Thoracic aorta (tissue), 2 donors: ENCODE results near the gene MICALL2. TPM values are rescaled to one million over a fixed set of nuclear protein-coding genes. Genes with fewer than 3 reads are reported as not detected.

Experiments used
- ATAC-seq: fragments of 150-250 bp; one replicate; pipeline ENCODE4 v1.8.0; 2017; ENCODE audit warnings: low read depth; ENCODE audit not compliant: insufficient number of reproducible peaks, low FRiP score
- DNase-seq: peaks from one replicate; pipeline ENCODE4 v3.0.0-alpha.2; 2020; ENCODE audit warnings: low spot score
- H3K27ac ChIP-seq, 2 donors: fragments of 200-600 bp; sonication (generic); 1 replicate in 1 of 2; 2 replicates in 1 of 2; pipeline ENCODE4 v1.5.1; 2016; ENCODE audit warnings: mild to moderate bottlenecking in 2 of 2, moderate library complexity in 2 of 2
- H3K27me3 ChIP-seq: fragments of 200-600 bp; sonication (generic); replicated peaks from 2 replicates; pipeline ENCODE4 v1.6.0; 2016; ENCODE audit warnings: mild to moderate bottlenecking; ENCODE audit not compliant: insufficient read depth
- H3K36me3 ChIP-seq: fragments of 200-600 bp; sonication (generic); one replicate; pipeline ENCODE4 v1.5.1; 2016
- H3K4me1 ChIP-seq, 2 donors: fragments of 200-600 bp; sonication (generic); 1 replicate in 1 of 2; 2 replicates in 1 of 2; pipeline versions ENCODE4 v1.5.1 to v1.6.0; 2016; ENCODE audit warnings: low read depth in 2 of 2, mild to moderate bottlenecking in 1 of 2; ENCODE audit not compliant: control insufficient read depth in 1 of 2
- H3K4me3 ChIP-seq: fragments of 200-600 bp; sonication (generic); 2 replicates; pipeline ENCODE4 v1.5.1; 2016; ENCODE audit warnings: mild to moderate bottlenecking
- H3K9me3 ChIP-seq: fragments of 200-600 bp; sonication (generic); 2 replicates; pipeline ENCODE4 v1.5.1; 2016
- CTCF ChIP-seq: fragments of 200-600 bp; sonication (generic); IDR thresholded peaks from one replicate; pipeline ENCODE4 v1.5.1; 2019; ENCODE audit warnings: antibody characterized with exemption
- total RNA-seq, 2 donors: library from RNA; depleted of rRNA; stranded (reverse); fragments of >200 nt; gene quantifications; one replicate each; pipeline versions ENCODE4 v1.1.0 to v1.2.3, GENCODE V29; 2016

The MICALL2 gene
- total RNA-seq, 2 donors from 2014 or later = 71.7 to 80.0 TPM

GRCh38 chr7:1463676-1464223 is 4.5 kb upstream of the MICALL2 start:
- ATAC-seq (no peak), DNase-seq (no peak)
- no peak for TF ChIP-seq CTCF
- Histone ChIP-seq H3K4me3 (no peak overlapping the region), H3K4me1 (peaks cover 31 to 58% of the 10 kb centered on the region in 2 donors), H3K36me3 (no peaks in the 10 kb centered on the region), H3K27me3 (no peaks in the 10 kb centered on the region), H3K27ac (peak overlapping the region in 1 of 2 donors; percentile 17), H3K9me3 (no peaks in the 10 kb centered on the region)

- H3K27ac ChIP-seq = peak overlapping the region; percentile 90 to 98
- ATAC-seq (no peak), DNase-seq (no peak)
- peak overlapping the region; percentile 99 for H3K4me3 ChIP-seq
- H3K9me3 ChIP-seq = no peaks in the 10 kb centered on the region
- TF ChIP-seq CTCF = no peak
- no peaks in the 10 kb centered on the region for H3K27me3 ChIP-seq
- no peaks in the 10 kb centered on the region for H3K36me3 ChIP-seq
- peaks cover 38 to 70% of the 10 kb centered on the region in 2 donors for H3K4me1 ChIP-seq
Measured at GRCh38 chr7:1461646-1462375, 2.5 kb upstream of the MICALL2 start.

- no peak for DNase-seq
- peaks cover 32 to 66% of the 10 kb centered on the region in 2 donors for H3K4me1 ChIP-seq
- peak overlapping the region; percentile 99 for H3K4me3 ChIP-seq
- ATAC-seq = no peak
- H3K9me3 ChIP-seq = no peaks in the 10 kb centered on the region
- H3K27ac ChIP-seq = peak overlapping the region; percentile 90 to 98
- TF ChIP-seq CTCF = no peak
- no peaks in the 10 kb centered on the region for H3K27me3 ChIP-seq
- no peaks in the 10 kb centered on the region for H3K36me3 ChIP-seq
Measured at GRCh38 chr7:1460821-1461645, 1.8 kb upstream of the MICALL2 start.

- H3K36me3 ChIP-seq = no peaks in the 10 kb centered on the region
- H3K4me1 ChIP-seq = peaks cover 32 to 72% of the 10 kb centered on the region in 2 donors
- no peaks in the 10 kb centered on the region for H3K9me3 ChIP-seq
- H3K27ac ChIP-seq = peak overlapping the region; percentile 90 to 98
- no peak for ATAC-seq
- no peaks in the 10 kb centered on the region for H3K27me3 ChIP-seq
- peak overlapping the region; percentile 99 for H3K4me3 ChIP-seq
- no peak for DNase-seq
- TF ChIP-seq CTCF = no peak
Measured at GRCh38 chr7:1459920-1460820, 900 bp upstream of the MICALL2 start.
